Medulla oblongata (tissue), 1 donor: ENCODE measurements around the gene GPR152.
"Not testable (repeated sequence)": the region's sequence is repeated elsewhere in the genome, so short reads cannot be mapped to it uniquely, and the experiment has no call there.

Source experiments
- DNase-seq: peaks from one replicate; pipeline ENCODE4 v3.0.0-alpha.2; 2015; ENCODE audit errors: extremely low spot score

The GPR152 gene

DNA sequence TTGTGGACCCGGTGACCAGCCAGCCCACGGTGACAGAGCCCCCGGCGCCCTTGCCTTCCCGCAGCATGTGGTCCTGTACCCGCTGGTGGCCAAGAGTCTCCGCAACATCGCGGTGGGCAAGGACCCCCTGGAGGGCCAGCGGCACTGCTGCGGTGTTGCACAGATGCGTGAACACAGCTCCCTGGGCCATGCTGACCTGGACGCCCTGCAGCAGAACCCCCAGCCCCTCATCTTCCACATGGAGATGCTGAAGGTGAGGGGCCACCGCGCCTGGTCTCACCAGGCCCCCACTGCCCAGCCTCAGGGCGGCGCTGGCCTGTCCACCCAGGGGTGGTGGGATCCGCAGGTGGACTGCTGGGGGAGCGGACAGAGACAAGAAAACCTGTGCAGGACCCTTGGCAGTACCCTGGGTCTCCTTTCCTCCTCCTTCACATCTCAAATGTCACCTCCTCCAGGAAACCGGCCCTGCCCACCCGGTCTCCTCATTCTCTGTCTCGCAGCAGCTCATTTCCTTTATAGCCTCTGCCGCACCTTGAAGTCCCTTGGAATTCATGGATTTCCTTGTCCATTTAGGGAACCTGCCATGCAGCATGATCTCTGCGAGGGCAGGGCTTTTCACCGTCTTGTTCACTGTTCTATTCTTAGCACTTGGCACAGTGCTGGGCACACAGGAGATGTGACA is 36.8 kb upstream of the GPR152 start:
- DNase-seq, result no peak

GRCh38 chr11:67486481-67487195 is 34.1 kb upstream of the GPR152 start:
- DNase-seq, result no peak

DNA sequence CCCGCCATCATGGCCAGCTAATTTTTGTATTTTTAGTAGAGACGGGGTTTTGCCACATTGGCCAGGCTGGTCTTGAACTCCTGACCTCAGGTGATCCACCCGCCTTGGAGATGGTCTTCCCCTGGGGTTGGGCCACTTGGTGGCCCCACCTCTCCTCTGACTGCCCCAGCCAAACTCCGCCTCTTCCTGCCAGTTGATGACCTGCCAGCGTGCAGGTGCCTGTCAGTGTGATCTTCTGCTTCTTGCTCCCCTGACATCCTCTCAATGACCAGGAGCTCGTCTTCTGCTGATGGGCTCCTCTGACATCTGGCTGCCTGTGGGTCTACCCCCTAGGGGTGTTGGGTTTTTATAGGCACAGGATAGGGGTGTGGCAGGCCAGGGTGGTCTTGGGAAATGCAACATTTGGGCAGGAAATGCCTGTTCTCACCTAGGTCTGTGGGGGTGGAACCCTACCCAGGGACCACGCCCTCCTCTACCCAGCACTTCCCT is 33.4 kb upstream of the GPR152 start:
- DNase-seq, result not testable (repeated sequence)

DNA sequence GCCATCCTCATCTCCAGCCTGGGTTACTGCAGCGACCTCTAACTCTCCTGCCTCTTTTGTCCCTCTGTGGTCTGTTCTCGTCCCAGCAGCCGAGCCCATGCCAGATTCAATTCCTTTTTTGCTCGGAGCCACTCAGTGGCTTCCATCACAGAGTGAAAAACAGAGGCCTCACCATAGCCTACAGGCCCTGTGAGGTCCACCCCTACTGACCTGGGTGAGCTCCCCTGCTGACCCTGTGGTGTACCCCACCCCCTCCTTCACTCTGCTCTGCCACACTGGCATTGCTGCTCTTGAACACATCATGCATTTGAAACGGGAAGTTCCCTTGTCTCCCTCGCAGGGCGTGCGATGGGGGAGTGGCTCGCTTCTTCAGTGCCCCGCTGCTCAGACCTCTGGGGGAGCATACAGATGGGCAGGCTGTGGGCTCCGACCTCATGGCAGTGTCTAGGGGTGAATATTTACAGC is 32.4 kb upstream of the GPR152 start:
- peak; percentile 57 for DNase-seq

- DNase-seq, result no peak
Measured at GRCh38 chr11:67483831-67484665, 31.5 kb upstream of the GPR152 start.

- DNase-seq, result peak; percentile 99
Measured at GRCh38 chr11:67482827-67483798, 30.6 kb upstream of the GPR152 start, which contains the start of gene AIP. TSS of gene AIP (plus strand) at chr11:67483026. CDS start at chr11:67483159, 133 bp downstream.

DNA sequence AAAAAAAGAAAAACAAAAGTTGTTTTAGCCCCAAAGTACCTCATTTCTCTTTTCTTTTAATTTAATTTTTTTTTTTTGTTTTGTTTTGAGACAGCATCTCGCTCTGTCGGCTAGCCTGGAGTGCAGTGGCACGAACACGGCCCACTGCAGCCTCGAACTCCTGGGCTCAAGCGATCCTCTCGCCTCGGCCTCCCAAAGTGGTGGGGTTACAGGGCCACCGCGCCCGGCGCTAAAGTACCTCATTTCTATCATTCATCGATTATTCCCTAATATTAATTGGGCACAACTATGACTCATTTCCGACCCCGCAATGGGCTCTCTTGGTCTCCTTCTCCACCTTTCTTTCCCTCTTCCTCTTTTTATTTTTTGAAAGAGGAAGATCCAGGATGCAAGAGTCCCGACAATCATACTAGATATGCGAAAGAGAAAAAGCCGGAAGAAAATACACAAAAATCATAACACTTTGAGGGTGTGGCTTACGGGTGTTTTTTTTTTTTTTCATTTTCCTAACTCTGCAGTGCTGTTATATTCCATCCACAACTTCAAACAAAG is 29.8 kb upstream of the GPR152 start:
- DNase-seq, result no peak

- DNase-seq, result not testable (repeated sequence)
Measured at GRCh38 chr11:67477344-67478050, 25.0 kb upstream of the GPR152 start.

DNA sequence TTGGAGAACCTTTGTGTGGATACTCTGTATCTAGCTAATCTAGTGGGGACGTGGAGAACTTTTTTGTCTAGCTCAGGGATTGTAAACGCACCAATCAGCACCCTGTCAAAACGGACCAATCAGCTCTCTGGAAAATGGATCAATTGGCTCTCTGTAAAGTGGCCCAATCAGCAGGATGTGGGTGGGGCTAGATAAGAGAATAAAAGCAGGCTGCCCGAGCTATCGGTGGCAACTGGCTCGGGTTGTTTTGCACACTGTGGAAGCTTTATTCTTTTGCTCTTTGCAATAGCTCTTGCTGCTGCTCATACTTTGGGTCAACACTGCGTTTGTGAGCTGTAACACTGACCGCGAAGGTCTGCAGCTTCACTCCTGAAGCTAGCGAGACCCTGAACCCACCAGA is 24.2 kb upstream of the GPR152 start:
- DNase-seq, result not testable (repeated sequence)

GRCh38 chr11:67472882-67473281 is 20.4 kb upstream of the GPR152 start:
- DNase-seq, result no peak

DNA sequence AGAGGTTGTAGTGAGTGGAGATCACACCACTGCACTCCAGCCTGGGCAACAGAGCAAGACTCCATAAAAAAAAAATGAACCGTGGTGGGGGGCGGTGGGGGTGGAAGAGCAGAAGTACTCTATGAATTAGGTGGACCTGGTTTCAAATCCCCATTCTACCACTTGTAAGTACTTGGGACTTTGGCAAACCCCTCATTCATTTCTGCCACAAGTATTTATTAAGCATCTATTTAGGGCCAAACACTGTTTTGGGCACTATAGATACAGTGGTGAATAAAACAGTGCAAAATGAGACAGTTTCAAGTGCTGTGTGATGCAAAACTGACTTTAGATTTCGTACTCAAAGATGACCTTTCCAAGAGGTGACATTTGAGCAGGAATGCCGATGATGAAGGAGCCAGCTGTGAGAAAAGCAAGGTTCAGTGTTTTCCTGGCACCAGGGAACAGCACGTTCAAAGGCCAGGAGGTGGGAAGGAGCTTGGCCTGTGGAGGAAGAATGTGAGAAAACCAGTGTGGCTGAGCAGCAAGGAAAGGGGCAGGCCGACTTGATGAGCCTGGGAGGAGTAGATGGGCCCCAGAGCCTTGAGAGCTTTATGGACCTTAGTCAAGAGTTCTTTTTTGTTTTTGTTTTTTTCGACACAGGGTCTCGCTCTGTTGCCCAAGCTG is 17.9 kb upstream of the GPR152 start:
- no peak for DNase-seq

DNA sequence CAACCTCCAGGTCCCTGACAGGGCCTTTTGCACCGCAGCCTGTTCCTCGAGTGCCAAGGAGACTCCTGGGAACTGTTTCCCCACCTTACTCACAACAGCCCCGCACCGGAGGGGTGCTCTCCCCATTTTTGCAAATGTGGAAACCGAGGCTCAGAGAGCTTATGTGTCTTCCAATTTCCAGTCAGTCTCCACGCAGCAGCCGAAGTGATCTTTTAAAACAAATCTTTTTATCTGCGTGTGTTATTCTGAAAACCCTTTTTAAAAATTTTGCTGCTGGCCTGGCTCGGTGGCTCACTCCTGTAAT is 16.9 kb upstream of the GPR152 start:
- no peak for DNase-seq

GRCh38 chr11:67468759-67469507 is 16.4 kb upstream of the GPR152 start, which contains the start of gene TMEM134:
TSS of gene TMEM134 (minus strand) at chr11:67469251. CDS start at chr11:67469192, 59 bp downstream.
- DNase-seq, result peak; percentile 94

- no peak for DNase-seq
Measured at GRCh38 chr11:67468456-67468758, 15.9 kb upstream of the GPR152 start.

DNA sequence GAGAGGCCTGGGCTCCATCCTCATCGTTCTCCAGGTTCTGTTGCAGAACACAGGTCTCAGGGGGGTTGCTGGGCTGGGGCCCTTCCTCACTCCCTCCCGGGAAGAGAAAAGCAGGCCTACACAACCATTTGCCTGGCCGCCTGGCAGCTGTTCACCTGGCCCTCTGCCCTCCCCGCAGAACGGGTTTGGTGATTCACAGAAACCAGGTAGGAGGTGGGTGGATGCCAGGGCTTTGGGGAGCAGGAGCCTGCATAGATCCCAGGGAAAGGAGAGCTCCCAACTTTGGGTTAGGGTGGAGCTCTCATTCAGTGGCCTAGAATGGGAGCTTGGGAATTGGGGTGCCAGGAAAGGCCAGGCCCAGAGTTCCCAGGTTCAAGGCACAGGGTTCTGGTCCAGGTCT is 15.5 kb upstream of the GPR152 start:
- no peak for DNase-seq

DNA sequence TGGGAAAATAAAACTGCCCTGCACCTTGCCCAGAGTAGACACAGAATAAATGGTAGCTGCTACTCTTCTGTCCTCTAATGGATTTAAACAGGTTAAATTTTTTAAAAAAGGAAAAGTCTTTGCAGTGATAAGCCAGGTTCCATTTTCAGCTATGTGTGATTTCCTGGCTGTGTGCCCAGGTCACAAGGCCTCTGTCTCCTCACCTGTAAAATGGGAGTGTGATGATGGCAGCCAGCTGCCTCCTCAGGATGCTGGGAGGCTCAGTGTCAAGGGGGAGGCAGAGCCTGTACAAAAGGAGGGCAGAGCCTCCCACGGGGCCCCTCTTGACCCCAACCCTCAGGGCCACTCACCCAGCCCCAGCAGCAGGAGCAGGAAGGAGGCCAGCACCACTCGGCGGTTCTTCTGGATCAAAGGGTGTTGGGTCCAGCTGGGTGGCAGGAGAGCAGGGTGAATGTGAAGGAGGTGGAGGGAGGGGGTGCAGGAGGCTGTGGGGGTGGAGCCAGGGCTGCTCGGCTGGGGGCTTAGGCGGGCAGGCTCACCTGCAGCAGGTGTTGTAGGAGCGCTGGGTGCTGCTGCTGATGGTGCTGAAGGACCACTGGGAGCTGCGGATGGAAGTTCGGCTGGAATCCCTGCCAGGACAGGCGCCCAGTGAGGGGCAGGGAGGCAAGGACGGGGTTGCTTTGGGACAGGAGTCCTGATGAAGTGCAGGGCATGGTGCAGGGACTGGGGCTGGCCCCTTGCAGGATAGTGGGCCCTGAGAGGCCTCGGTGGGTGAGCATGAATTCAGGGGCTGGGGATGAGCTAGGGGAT is 14.6 kb upstream of the GPR152 start:
- no peak for DNase-seq

DNA sequence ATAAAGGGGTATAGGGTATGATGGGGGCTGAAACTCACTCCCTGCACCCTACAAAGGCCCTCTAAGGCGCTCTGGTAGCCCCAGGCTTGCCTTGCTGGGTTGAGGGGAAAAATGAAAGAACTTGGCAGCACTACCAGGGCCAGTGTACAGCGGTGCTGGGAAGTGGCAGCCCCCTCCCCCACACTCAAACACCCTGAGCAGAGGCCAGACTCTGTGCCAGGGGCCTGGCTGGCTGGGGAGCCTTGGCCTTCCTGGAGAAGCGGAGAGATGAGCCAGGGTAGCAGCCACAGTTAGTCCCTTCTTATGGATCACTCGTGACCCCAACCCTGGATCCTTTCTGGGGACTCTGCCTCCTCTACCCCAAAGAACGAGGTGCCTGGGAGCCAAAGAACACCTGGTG is 13.8 kb upstream of the GPR152 start:
- peak; percentile 37 for DNase-seq

DNA sequence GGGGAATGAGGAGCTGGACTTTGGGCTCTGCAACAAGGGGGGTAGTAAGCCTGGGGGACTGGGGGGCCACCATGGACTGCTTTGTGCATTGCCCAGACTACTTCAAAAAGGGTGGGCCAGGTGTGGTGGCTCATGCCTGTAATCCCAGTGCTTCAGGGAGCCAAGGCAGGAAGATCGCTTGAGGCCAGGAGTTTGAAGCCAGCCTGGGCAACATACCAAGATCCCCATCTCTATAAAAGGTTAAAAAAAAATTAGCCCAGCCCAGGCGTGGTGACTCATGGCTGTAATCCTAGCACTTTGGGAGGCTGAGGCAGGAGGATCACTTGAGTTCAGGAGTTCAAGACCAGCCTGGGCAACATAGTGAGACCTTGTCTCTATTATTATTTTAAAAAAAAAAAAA is 13.0 kb upstream of the GPR152 start:
- not testable (repeated sequence) for DNase-seq
